Muscle of leg (tissue), 11 donors: ENCODE results near the gene BAIAP2L1. TPM values are rescaled to one million over a fixed set of nuclear protein-coding genes. Genes with fewer than 3 reads are reported as not detected.
A peak's percentile ranks its signal among the peaks of the same experiment; 100 is the strongest.

Experiments
- DNase-seq: peaks from one replicate; pipeline ENCODE4 v3.0.0; 2013
- H3K27ac ChIP-seq: one replicate; pipeline ENCODE4 v1.5.1; 2013; ENCODE audit warnings: mild to moderate bottlenecking, low read length, control low read depth
- H3K27me3 ChIP-seq: one replicate; pipeline ENCODE4 v1.6.1; 2013; ENCODE audit warnings: low read length; ENCODE audit not compliant: control insufficient read depth, insufficient read depth
- H3K36me3 ChIP-seq: one replicate; pipeline ENCODE4 v1.6.1; 2013; ENCODE audit warnings: low read length; ENCODE audit not compliant: control insufficient read depth, insufficient read depth
- H3K4me1 ChIP-seq: one replicate; pipeline ENCODE4 v1.6.1; 2013; ENCODE audit warnings: low read length; ENCODE audit not compliant: control insufficient read depth, insufficient read depth
- H3K4me3 ChIP-seq: one replicate; pipeline ENCODE4 v1.5.1; 2013; ENCODE audit warnings: low read length, control low read depth
- H3K9me3 ChIP-seq: replicated peaks from 2 replicates; pipeline ENCODE4 v1.6.1; 2013; ENCODE audit warnings: low read depth, low read length; ENCODE audit not compliant: control insufficient read depth
- WGBS: methylation state at CpG from one replicate; pipeline ENCODE4 v1.1.5; 2013; ENCODE audit warnings: missing lambda C conversion rate; ENCODE audit not compliant: insufficient coverage; 5-methylcytosine and 5-hydroxymethylcytosine counted together
- polyA plus RNA-seq, 8 donors: library from polyadenylated mRNA; unstranded; fragments of 120-200 nt; gene quantifications; one replicate each; pipeline versions ENCODE4 v1.2.1 to v1.2.3, GENCODE V29; 2013; ENCODE audit warnings: inconsistent platforms in 1 of 8, low replicate concordance in 1 of 8; ENCODE audit not compliant: insufficient read length in 8 of 8, insufficient read depth in 1 of 8
- total RNA-seq: library from RNA; stranded (reverse); fragments of 120-200 nt; gene quantifications from one replicate; pipeline ENCODE4 v1.2.4, GENCODE V29; 2013

BAIAP2L1 gene
- total and polyA plus RNA-seq, 9 donors: 2.9 to 12.2 (median 6.8) TPM

DNA sequence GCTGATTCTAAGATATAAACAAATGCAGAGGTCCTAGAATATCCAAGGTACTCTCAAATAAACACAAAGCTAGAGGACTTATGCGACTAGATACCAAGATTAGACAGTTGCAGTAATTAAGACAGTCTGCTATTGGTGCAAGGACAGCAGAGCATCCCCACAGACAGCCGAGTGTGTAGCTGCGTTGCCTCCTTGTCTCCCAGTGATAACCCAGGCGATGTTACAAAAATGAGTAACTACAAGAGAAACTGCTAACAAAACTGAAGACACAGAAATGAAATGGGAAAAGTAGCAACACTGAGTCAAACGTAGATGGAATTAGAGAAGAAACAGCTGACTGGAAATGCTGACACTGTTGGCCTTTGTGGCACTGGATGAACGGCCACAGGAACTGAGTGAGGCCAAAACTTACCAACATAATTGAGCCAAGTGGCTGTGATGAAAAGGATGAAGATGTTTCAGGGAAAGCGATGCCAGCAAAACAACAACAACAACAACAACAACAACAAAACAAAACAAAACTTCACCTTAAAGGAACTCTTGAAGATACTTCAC lies 54.3 kb downstream of the BAIAP2L1 start:
- Histone ChIP-seq H3K27me3 (no peaks in the 10 kb centered on the region), H3K9me3 (peaks cover 2% of the 10 kb centered on the region), H3K4me3 (no peak overlapping the region), H3K27ac (no peak overlapping the region), H3K36me3 (no peaks in the 10 kb centered on the region), H3K4me1 (peaks cover 2% of the 10 kb centered on the region)
- WGBS: 38% methylated on average over 2 of the region's 7 CpGs
- DNase-seq: no peak

DNA sequence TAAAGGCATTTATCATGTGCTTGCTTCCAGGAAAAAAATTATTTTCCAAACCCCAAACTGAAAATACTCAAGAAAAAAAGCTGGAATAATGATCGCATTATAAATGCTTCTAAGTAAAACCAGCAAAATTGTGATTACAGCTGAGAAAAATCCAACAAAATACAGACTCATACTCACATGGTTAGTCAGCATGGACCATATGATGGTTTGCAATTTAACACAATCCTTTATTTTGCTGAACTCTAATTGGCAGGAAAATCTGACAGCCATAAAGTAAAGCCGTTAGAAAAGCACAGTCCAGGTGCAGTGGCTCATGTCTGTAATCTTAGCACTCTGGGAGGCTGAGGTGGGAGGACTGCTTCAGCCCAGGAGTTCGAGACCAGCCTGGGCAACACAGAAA lies 59.8 kb downstream of the BAIAP2L1 start:
- no CpG with 5 or more reads among the region's 3 CpGs for WGBS
- H3K4me1 ChIP-seq: peaks cover 2% of the 10 kb centered on the region
- H3K4me3 ChIP-seq: no peak overlapping the region
- H3K36me3 ChIP-seq: no peaks in the 10 kb centered on the region
- no peak for DNase-seq
- peaks cover 7% of the 10 kb centered on the region for H3K9me3 ChIP-seq
- no peaks in the 10 kb centered on the region for H3K27me3 ChIP-seq
- H3K27ac ChIP-seq: no peak overlapping the region

DNA sequence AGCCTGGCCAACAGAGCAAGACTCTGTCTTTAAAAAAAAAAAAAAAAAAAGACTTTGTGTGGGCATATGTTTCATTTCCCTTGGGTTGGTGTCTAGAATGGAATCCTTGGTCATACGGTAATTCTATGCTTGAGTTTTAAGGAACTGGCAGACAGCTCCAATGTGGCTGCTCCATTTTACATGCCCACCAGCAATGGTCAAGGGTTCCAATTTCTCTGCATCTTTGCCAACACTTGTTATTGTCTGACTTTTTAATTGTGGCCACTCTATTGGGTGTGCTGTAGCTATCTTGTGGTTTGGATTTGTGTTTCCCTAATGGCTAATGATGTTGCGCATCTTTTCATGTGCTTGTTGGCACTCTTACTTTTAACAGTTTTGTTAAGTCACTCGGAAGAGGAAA lies 61.8 kb downstream of the BAIAP2L1 start:
- no peak overlapping the region for H3K27ac ChIP-seq
- WGBS: 86% methylated on average over 1 of the region's 3 CpGs
- DNase-seq: no peak
- H3K27me3 ChIP-seq: no peaks in the 10 kb centered on the region
- no peak overlapping the region for H3K4me3 ChIP-seq
- H3K4me1 ChIP-seq: peaks cover 2% of the 10 kb centered on the region
- no peaks in the 10 kb centered on the region for H3K36me3 ChIP-seq
- peaks cover 7% of the 10 kb centered on the region for H3K9me3 ChIP-seq

DNA sequence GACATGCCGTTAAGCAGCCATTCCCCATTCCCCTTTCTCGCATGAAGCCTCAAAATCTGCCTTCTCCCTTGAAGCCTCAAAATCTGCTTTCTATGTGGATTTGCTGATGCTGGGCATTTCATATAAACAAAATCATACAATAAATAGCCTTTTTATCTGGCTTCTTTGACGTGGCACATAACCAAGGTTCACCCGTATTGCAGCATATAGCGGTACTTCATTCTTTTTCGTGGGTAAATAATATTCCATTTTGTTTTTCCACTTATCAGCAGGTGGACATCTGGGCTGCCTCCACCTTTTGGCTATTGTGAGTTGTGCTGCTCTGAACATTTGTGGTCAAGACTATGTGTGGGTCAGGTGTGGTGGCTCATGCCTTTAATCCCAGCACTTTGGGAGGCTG lies 62.4 kb downstream of the BAIAP2L1 start:
- H3K27me3 ChIP-seq: no peaks in the 10 kb centered on the region
- H3K27ac ChIP-seq: no peak overlapping the region
- DNase-seq: no peak
- no peaks in the 10 kb centered on the region for H3K4me1 ChIP-seq
- no CpG with 5 or more reads among the region's 6 CpGs for WGBS
- peaks cover 7% of the 10 kb centered on the region for H3K9me3 ChIP-seq
- no peaks in the 10 kb centered on the region for H3K36me3 ChIP-seq
- H3K4me3 ChIP-seq: no peak overlapping the region

DNA sequence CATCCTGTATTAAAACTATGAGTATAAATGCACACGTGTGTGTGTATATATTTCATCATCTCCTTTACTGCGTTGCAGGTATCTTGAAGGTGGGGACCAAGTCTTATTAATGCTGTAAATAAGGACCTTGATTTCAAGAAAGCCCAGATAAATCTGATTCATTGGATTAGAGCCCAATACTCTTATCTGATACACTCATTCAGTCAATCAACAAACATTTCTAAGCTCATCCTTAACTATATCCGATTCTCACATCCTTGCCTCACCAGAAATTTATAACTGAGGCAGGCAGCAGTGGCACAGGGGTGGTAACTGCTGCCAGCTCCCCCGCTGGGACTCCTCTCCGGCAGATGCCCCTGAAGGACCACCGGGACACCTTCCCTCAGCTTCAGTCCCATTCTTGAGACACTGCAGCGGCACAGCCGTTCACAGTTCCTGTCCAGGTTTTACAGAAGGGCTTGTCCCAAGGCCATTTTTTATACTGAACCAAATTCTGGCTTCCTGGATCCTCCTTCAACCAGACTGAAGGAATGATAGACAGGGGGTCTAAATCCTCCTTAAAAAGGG lies 65.4 kb downstream of the BAIAP2L1 start:
- Histone ChIP-seq H3K9me3 (peaks cover 7% of the 10 kb centered on the region), H3K36me3 (no peaks in the 10 kb centered on the region), H3K4me1 (no peaks in the 10 kb centered on the region), H3K4me3 (no peak overlapping the region), H3K27me3 (no peaks in the 10 kb centered on the region), H3K27ac (no peak overlapping the region)
- WGBS: 79% methylated on average over 4 of the region's 8 CpGs
- no peak for DNase-seq

DNA sequence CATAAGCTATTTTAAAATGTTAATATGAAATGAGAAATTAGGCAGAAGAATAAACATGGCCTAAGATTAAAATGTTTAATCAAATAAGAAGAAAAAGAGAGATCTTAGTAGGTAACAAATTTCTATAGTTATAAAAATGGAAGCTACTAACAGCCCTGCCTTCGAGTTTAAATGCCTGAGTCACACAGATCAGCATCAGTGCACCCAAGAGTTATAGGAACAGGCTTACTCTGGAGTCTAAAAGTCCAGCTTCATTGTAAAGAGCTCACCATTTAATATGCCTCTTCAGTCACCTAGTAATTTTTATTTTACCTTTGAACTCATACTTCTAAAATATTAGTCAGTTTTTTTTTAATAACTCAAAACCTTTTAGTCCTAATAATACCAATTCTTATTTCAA lies 66.8 kb downstream of the BAIAP2L1 start:
- DNase-seq: no peak
- 100% methylated on average over 1 of the region's 1 CpG for WGBS
- no peaks in the 10 kb centered on the region for H3K27me3 ChIP-seq
- H3K4me3 ChIP-seq: no peak overlapping the region
- no peak overlapping the region for H3K27ac ChIP-seq
- no peaks in the 10 kb centered on the region for H3K36me3 ChIP-seq
- H3K4me1 ChIP-seq: peaks cover 2% of the 10 kb centered on the region
- peaks cover 5% of the 10 kb centered on the region for H3K9me3 ChIP-seq

DNA sequence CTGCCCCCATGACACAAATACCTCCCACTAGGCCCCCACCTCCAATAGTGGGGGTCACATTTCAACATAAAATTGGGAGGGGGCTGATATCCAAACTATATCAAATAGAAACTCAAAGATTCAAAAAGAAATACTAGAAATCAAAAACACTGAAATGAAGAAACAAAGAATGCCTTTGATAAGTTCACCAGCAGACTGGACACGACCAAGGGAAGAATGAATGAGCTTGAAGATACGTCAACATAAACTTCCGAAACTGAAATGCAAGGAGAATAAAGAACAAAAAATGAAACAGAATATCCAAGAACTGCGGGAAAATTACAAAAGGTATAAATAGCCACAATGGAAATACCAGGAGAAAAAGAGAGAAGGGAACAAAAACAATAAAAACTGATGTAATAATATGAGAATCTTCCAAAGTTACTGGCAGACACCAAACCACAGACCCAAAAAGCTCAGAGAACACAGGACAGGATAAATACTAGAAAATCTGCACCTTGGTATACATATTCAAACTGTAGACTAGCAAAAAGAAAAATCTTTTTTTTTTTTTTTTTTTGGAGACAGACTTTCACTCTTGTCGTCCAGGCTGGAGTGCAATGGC lies 69.9 kb downstream of the BAIAP2L1 start:
- WGBS: no CpG with 5 or more reads among the region's 5 CpGs
- DNase-seq: no peak
- no peak overlapping the region for H3K4me3 ChIP-seq

DNA sequence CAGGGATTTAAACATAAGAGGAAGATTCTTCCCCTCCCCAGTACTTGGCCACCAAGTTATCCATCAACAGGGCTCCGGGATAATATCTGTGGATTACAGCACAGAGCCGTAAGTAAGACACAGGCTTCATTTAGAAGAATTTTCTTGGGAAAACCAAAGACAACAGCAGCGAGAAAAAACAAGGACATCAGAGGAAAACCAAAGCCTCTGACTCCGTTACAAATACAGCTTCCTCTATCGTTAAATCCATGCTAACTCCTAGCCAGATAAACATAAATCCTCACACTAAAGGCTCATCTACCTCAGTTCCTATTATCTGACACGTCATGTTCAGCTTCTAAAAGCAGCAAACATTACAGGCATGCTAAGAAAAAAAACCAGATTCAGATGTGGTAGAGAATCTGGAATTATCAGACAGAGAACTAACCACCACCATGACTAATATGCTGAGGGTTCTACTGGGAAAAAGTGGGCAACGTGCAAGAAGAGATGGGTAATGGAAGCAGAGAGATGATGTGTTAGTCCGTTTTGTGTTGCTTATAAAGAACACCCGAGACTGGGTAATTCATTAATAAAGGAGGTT lies 71.0 kb downstream of the BAIAP2L1 start:
- no peaks in the 10 kb centered on the region for H3K36me3 ChIP-seq
- DNase-seq: no peak
- H3K4me3 ChIP-seq: no peak overlapping the region
- peaks cover 2% of the 10 kb centered on the region for H3K4me1 ChIP-seq
- 64% methylated on average over 6 of the region's 9 CpGs for WGBS
- H3K27me3 ChIP-seq: no peaks in the 10 kb centered on the region
- H3K27ac ChIP-seq: no peak overlapping the region
- no peaks in the 10 kb centered on the region for H3K9me3 ChIP-seq

More for the DNA sequence above, 69.9 kb downstream of the BAIAP2L1 start:
- Histone ChIP-seq H3K9me3 (no peaks in the 10 kb centered on the region), H3K27ac (no peak overlapping the region), H3K36me3 (no peaks in the 10 kb centered on the region), H3K4me1 (peaks cover 2% of the 10 kb centered on the region), H3K27me3 (no peaks in the 10 kb centered on the region)

DNA sequence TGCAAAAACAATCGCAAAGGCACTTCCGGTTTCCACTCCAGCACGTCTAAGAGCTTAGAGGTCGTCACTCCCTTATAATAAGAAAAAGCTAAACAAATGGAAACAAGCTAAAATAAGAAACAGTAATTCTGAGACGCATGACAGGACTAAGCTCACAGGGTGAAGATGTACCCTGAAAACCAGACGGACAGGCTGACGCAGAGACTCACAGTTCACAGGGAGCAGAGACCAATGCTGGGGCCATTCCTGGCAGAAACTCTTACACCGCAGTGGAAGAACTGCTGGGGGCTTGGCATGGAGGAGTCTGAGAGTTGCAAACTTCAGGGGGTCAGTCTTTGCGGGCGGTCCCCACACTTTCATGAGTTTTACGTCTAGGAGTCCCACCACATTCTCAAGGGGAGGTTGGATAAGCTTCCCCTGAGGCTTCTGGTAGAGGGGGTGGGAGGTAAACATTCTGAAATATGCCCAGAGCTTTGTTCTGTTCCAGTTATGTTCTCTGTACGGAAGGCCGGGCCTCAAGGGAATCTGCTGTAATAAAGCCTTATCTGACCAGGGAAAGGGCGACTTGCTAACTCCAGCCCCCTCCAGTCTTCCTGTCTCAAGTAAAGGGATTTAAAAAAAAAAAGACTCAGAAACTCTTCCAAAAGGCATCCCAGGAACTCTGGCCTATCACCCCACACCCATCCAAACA lies 71.6 kb downstream of the BAIAP2L1 start:
- H3K36me3 ChIP-seq: no peaks in the 10 kb centered on the region

DNA sequence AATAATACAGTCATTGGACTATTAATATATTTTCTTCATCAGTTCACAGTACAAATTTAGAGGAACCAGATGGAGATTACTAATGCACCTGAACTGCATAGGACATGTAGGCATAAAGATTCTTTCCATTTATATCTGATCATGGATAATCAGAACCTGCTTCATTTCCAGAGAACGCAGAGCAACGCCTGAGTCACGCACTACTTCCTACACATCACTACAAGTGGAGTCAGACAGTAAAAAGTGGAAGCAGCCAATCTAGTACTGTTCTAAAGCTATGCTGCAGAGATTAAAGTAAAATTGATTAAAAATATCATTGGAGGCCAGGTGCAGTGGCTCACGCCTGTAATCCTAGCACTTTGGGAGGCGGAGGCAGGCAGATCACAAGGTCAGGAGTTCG lies 76.1 kb downstream of the BAIAP2L1 start:
- H3K36me3 ChIP-seq: no peaks in the 10 kb centered on the region
- no peaks in the 10 kb centered on the region for H3K9me3 ChIP-seq
- H3K4me1 ChIP-seq: peaks cover 16% of the 10 kb centered on the region
- no peak overlapping the region for H3K27ac ChIP-seq
- DNase-seq: no peak
- peaks cover 8% of the 10 kb centered on the region for H3K27me3 ChIP-seq
- no peak overlapping the region for H3K4me3 ChIP-seq
- 83% methylated on average over 2 of the region's 6 CpGs for WGBS

More for the DNA sequence above, 71.6 kb downstream of the BAIAP2L1 start:
- peaks cover 2% of the 10 kb centered on the region for H3K4me1 ChIP-seq
- 82% methylated on average over 3 of the region's 14 CpGs for WGBS
- H3K4me3 ChIP-seq: no peak overlapping the region
- no peaks in the 10 kb centered on the region for H3K27me3 ChIP-seq
- H3K27ac ChIP-seq: peak overlapping the region; percentile 56
- peak; percentile 16 for DNase-seq
- no peaks in the 10 kb centered on the region for H3K9me3 ChIP-seq
